DND-41 (cell line): ENCODE data around the gene UGP2.

Source experiments
- ATAC-seq: fragments of 200-7000 bp; cut with Tn5 transposase; 3 replicates; pipeline ENCODE4 v1.9.1; 2021; ENCODE audit warnings: low read depth; ENCODE audit not compliant: insufficient read depth
- DNase-seq: peaks from one replicate; pipeline ENCODE4 v3.0.0-alpha.2; 2020
- H2AFZ ChIP-seq: 2 replicates; pipeline ENCODE4 v1.6.0; 2012; ENCODE audit warnings: low read depth, low read length
- H3K27ac ChIP-seq: 2 replicates; pipeline ENCODE4 v1.5.1; 2012; ENCODE audit warnings: low read length, inconsistent platforms
- H3K27me3 ChIP-seq: fragments of 200-600 bp; sonication (generic); 2 replicates; pipeline ENCODE4 v1.6.0; 2012; ENCODE audit warnings: low read length, mild to moderate bottlenecking, inconsistent platforms; ENCODE audit not compliant: insufficient read depth, poor library complexity
- H3K36me3 ChIP-seq: 2 replicates; pipeline ENCODE4 v1.5.1; 2012; ENCODE audit warnings: low read length, inconsistent platforms; ENCODE audit not compliant: insufficient read depth
- H3K4me1 ChIP-seq: 2 replicates; pipeline ENCODE4 v1.5.1; 2012; ENCODE audit warnings: mild to moderate bottlenecking, low read length; ENCODE audit not compliant: insufficient read depth
- H3K4me2 ChIP-seq: 2 replicates; pipeline ENCODE4 v1.6.0; 2012; ENCODE audit warnings: mild to moderate bottlenecking, moderate library complexity, low read length, inconsistent platforms; ENCODE audit not compliant: insufficient read depth
- H3K4me3 ChIP-seq, 2 experiments: fragments of 200-600 bp in 1 of 2; shearing (Covaris generic) in 1 of 2; 2 replicates each; pipeline ENCODE4 v1.5.1; 2012 to 2016; ENCODE audit warnings: inconsistent platforms in 2 of 2, low read length in 2 of 2, mild to moderate bottlenecking in 2 of 2, low read depth in 1 of 2, moderate library complexity in 1 of 2
- H3K79me2 ChIP-seq: 2 replicates; pipeline ENCODE4 v1.6.0; 2012; ENCODE audit warnings: low read length, inconsistent platforms; ENCODE audit not compliant: insufficient read depth
- H3K9ac ChIP-seq: 2 replicates; pipeline ENCODE4 v1.6.0; 2012; ENCODE audit warnings: low read depth, mild to moderate bottlenecking, inconsistent platforms, low read length, moderate library complexity
- H3K9me3 ChIP-seq: 2 replicates; pipeline ENCODE4 v1.5.1; 2012; ENCODE audit warnings: low read length, moderate library complexity, mild to moderate bottlenecking, inconsistent platforms; ENCODE audit not compliant: insufficient read depth, severe bottlenecking
- H4K20me1 ChIP-seq: 2 replicates; pipeline ENCODE4 v1.6.0; 2012; ENCODE audit warnings: low read length; ENCODE audit not compliant: insufficient read depth
- CTCF ChIP-seq: IDR thresholded peaks from 2 replicates; pipeline ENCODE4 v1.5.1; 2012; ENCODE audit warnings: borderline replicate concordance, low read length, moderate library complexity, mild to moderate bottlenecking; ENCODE audit not compliant: poor library complexity, severe bottlenecking; ENCODE audit errors: extremely low read depth
- EZH2 ChIP-seq: IDR thresholded peaks from 3 replicates; pipeline ENCODE4 v1.6.1; 2012; ENCODE audit warnings: borderline replicate concordance, low read depth, mild to moderate bottlenecking, moderate library complexity, low read length, inconsistent platforms; ENCODE audit not compliant: severe bottlenecking

UGP2 gene

GRCh38 chr2:63827749-63828148 is 13.9 kb upstream of the UGP2 start:
- Histone ChIP-seq H3K9ac (no peak overlapping the region), H3K4me2 (no peak overlapping the region), H3K79me2 (no peaks in the 10 kb centered on the region), H3K4me3 (no peak overlapping the region), H3K27ac (no peak overlapping the region), H3K27me3 (no peaks in the 10 kb centered on the region), H4K20me1 (no peaks in the 10 kb centered on the region), H3K4me1 (no peaks in the 10 kb centered on the region), H3K36me3 (no peaks in the 10 kb centered on the region), H2AFZ (no peak overlapping the region), H3K9me3 (no peaks in the 10 kb centered on the region)
- no peak for DNase-seq
- TF ChIP-seq EZH2 (no peak), CTCF (no peak)
- ATAC-seq = no peak

DNA sequence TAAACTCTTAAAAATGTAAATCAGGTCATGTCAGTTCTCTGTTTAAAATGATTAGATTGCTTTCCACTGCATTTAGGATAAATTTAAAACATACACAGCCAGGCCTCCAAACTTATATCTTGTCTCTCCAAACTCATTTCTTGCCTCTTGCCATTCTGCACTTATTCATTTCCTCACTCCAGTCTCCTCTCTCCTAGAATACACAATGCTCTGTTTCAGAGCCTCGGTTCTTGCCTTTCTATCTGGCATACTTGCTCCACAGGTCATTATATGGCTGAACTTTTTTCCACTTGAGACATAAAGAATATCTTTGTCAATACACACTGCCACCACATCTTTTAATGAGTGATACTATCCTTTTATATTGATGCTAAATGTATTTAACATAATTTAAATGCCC is 10.5 kb upstream of the UGP2 start:
- no peak overlapping the region for H3K4me3 ChIP-seq
- no peaks in the 10 kb centered on the region for H3K4me1 ChIP-seq
- H3K27me3 ChIP-seq = no peaks in the 10 kb centered on the region
- no peak overlapping the region for H3K4me2 ChIP-seq
- no peaks in the 10 kb centered on the region for H3K79me2 ChIP-seq
- H3K36me3 ChIP-seq = no peaks in the 10 kb centered on the region
- no peaks in the 10 kb centered on the region for H4K20me1 ChIP-seq
- no peak overlapping the region for H2AFZ ChIP-seq
- no peak overlapping the region for H3K9ac ChIP-seq
- ATAC-seq (no peak), DNase-seq (no peak)
- H3K27ac ChIP-seq = no peak overlapping the region
- TF ChIP-seq CTCF (no peak), EZH2 (no peak)
- H3K9me3 ChIP-seq = no peaks in the 10 kb centered on the region

GRCh38 chr2:63834401-63834800 is 7.3 kb upstream of the UGP2 start:
- Histone ChIP-seq H3K36me3 (no peaks in the 10 kb centered on the region), H3K9me3 (no peaks in the 10 kb centered on the region), H3K79me2 (no peaks in the 10 kb centered on the region), H3K4me1 (peaks cover 9% of the 10 kb centered on the region), H3K4me2 (no peak overlapping the region), H3K27ac (no peak overlapping the region), H4K20me1 (no peaks in the 10 kb centered on the region), H3K4me3 (no peak overlapping the region), H2AFZ (no peak overlapping the region), H3K27me3 (no peaks in the 10 kb centered on the region), H3K9ac (no peak overlapping the region)
- ATAC-seq = no peak
- DNase-seq = no peak
- TF ChIP-seq CTCF (no peak), EZH2 (no peak)

DNA sequence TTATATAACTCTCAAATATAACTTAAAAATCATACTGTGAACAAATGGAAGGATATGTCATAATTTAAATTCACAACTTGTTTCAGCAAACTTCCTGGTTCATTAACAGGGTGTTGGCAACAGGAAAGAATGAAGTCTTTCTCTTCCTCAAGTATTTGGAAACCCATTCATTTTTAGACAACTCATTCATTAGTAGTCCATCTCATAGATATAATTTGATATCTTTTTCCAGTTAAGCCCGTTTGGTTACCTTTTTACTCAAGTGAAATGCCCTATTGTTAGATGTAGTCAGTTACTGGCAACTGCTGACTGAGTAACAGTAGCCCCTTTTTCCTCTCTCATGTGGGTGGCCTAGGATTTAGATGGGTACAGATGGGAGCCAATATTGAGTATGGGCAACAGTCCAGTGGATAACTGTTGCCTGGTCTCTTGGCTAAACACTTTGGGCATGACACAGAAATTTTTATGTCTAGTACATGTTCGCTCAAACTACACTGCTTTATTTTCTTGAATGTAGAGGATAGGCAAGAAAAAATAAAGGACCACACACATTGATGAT is 4.6 kb upstream of the UGP2 start:
- Histone ChIP-seq H2AFZ (no peak overlapping the region), H4K20me1 (no peaks in the 10 kb centered on the region), H3K9ac (no peak overlapping the region), H3K4me2 (no peak overlapping the region), H3K79me2 (peaks cover 21% of the 10 kb centered on the region), H3K9me3 (no peaks in the 10 kb centered on the region), H3K27me3 (no peaks in the 10 kb centered on the region), H3K4me3 (no peak overlapping the region), H3K36me3 (no peaks in the 10 kb centered on the region; the same call in 1 of the 2 replicates), H3K27ac (no peak overlapping the region), H3K4me1 (peaks cover 18% of the 10 kb centered on the region)
- ATAC-seq (no peak), DNase-seq (no peak)
- TF ChIP-seq EZH2 = no peak
